Esophagus squamous epithelium (tissue), 5 donors: ENCODE data around the gene SGIP1. TPM values are rescaled to one million over a fixed set of nuclear protein-coding genes. Genes with fewer than 3 reads are reported as not detected.

Experiments
- DNase-seq: peaks from one replicate; lab custom pipeline; 2025; lab: John Stamatoyannopoulos, UW
- H3K27ac ChIP-seq, 4 donors: fragments of 200-600 bp; sonication (generic); one replicate each; pipeline ENCODE4 v1.5.1; 2016 to 2019; ENCODE audit warnings: mild to moderate bottlenecking in 1 of 4
- H3K27me3 ChIP-seq, 4 donors: fragments of 200-600 bp; sonication (generic); 1 replicate in 3 of 4; 2 replicates in 1 of 4; pipeline versions ENCODE4 v1.5.1 to v1.6.0; 2017 to 2021; ENCODE audit warnings: antibody characterized with exemption in 1 of 4
- H3K36me3 ChIP-seq, 3 donors: fragments of 200-600 bp; sonication (generic); one replicate each; pipeline ENCODE4 v1.5.1; 2016 to 2019
- H3K4me1 ChIP-seq, 3 donors: fragments of 200-600 bp; sonication (generic); one replicate each; pipeline ENCODE4 v1.5.1; 2017 to 2019
- H3K4me3 ChIP-seq, 4 donors: fragments of 200-600 bp; sonication (generic); 1 replicate in 3 of 4; 2 replicates in 1 of 4; pipeline ENCODE4 v1.5.1; 2016 to 2019; ENCODE audit warnings: mild to moderate bottlenecking in 2 of 4, moderate library complexity in 1 of 4
- H3K9me3 ChIP-seq, 3 donors: fragments of 200-600 bp; sonication (generic); one replicate each; pipeline ENCODE4 v1.5.1; 2016 to 2019
- CTCF ChIP-seq, 6 experiments: fragments of 450-650 bp in 4 of 6; fragments of 200-600 bp in 2 of 6; sonication (generic) in 2 of 6; IDR thresholded peaks; one replicate each; pipeline ENCODE4 v1.5.1; 2016 to 2019; ENCODE audit warnings: antibody characterized with exemption in 6 of 6, mild to moderate bottlenecking in 4 of 6, moderate library complexity in 4 of 6
- POLR2A ChIP-seq, 4 donors: fragments of 450-650 bp; IDR thresholded peaks; one replicate each; pipeline ENCODE4 v1.6.1; 2017; ENCODE audit warnings: antibody characterized with exemption in 4 of 4, mild to moderate bottlenecking in 4 of 4, moderate library complexity in 3 of 4
- WGBS, 2 donors: methylation state at CpG; one replicate each; pipeline ENCODE4 v1.1.5; 2018; 5-methylcytosine and 5-hydroxymethylcytosine counted together
- intact Hi-C: fragments of 100-400 bp; cut with DNase I; formaldehyde crosslinking; loops from one replicate; pipeline ENCODE4 v1.15.0; 2022
- total RNA-seq, 4 donors: library from RNA; depleted of rRNA; stranded (reverse); fragments of >200 nt; gene quantifications; one replicate each; pipeline ENCODE4 v1.1.0, GENCODE V29; 2016
- donor health status: DM: yes; HTN: yes; CAD: no.

SGIP1 gene
- total RNA-seq, 4 donors from 2014 or later: 0.35 to 5.2 (median 2.3) TPM; not detected in 1

- Histone ChIP-seq H3K27me3 (no peaks in the 10 kb centered on the region), H3K27ac (peak overlapping the region in 1 of 4 donors; percentile 1), H3K4me1 (peaks cover 0 to 16% (median 0%) of the 10 kb centered on the region in 3 donors), H3K9me3 (no peaks in the 10 kb centered on the region), H3K4me3 (no peak overlapping the region), H3K36me3 (no peaks in the 10 kb centered on the region)
- no peak for DNase-seq
- intact Hi-C loops: no loop called here
- no peak for TF ChIP-seq POLR2A (IDR thresholded peaks at IDR 0.05)
- TF ChIP-seq CTCF (IDR thresholded peaks at IDR 0.05): no peak
- 83 to 95% methylated on average over 1 of the region's 1 CpG for WGBS, 2 donors
Measured at GRCh38 chr1:66550243-66550642, 16.3 kb downstream of the SGIP1 start.

GRCh38 chr1:66552287-66552686, 18.3 kb downstream of the SGIP1 start:
- peaks cover 0 to 25% (median 0%) of the 10 kb centered on the region in 3 donors for H3K4me1 ChIP-seq
- 81 to 85% methylated on average over 1 of the region's 1 CpG for WGBS, 2 donors
- no peaks in the 10 kb centered on the region for H3K9me3 ChIP-seq
- intact Hi-C loops: no loop called here
- no peaks in the 10 kb centered on the region for H3K36me3 ChIP-seq
- TF ChIP-seq CTCF (IDR thresholded peaks at IDR 0.05) (no peak), POLR2A (IDR thresholded peaks at IDR 0.05) (no peak)
- H3K27me3 ChIP-seq: no peaks in the 10 kb centered on the region
- no peak for DNase-seq
- H3K4me3 ChIP-seq: no peak overlapping the region
- no peak overlapping the region for H3K27ac ChIP-seq

GRCh38 chr1:66552829-66553228, 18.9 kb downstream of the SGIP1 start:
- no peak for DNase-seq
- intact Hi-C loops: no loop called here

GRCh38 chr1:66553846-66554245, 19.9 kb downstream of the SGIP1 start:
- H3K36me3 ChIP-seq: no peaks in the 10 kb centered on the region
- H3K27me3 ChIP-seq: no peaks in the 10 kb centered on the region
- 70 to 72% methylated on average over 1 of the region's 1 CpG for WGBS, 2 donors
- no peak overlapping the region for H3K27ac ChIP-seq
- no peak for DNase-seq
- TF ChIP-seq CTCF (IDR thresholded peaks at IDR 0.05): no peak
- TF ChIP-seq POLR2A (IDR thresholded peaks at IDR 0.05): no peak
- no peaks in the 10 kb centered on the region for H3K9me3 ChIP-seq
- no peak overlapping the region for H3K4me3 ChIP-seq
- H3K4me1 ChIP-seq: peaks cover 0 to 22% (median 0%) of the 10 kb centered on the region in 3 donors
- intact Hi-C loops: no loop called here

More at GRCh38 chr1:66552829-66553228, 18.9 kb downstream of the SGIP1 start:
- WGBS, 2 donors: 53 to 55% methylated on average over 5 of the region's 5 CpGs
- H3K27me3 ChIP-seq: no peaks in the 10 kb centered on the region
- H3K27ac ChIP-seq: no peak overlapping the region
- no peak overlapping the region for H3K4me3 ChIP-seq
- H3K36me3 ChIP-seq: no peaks in the 10 kb centered on the region
- H3K4me1 ChIP-seq: peaks cover 0 to 25% (median 0%) of the 10 kb centered on the region in 3 donors
- TF ChIP-seq POLR2A (IDR thresholded peaks at IDR 0.05) (no peak), CTCF (IDR thresholded peaks at IDR 0.05) (no peak)
- no peaks in the 10 kb centered on the region for H3K9me3 ChIP-seq

- 37 to 41% methylated on average over 6 to 7 of the region's 7 CpGs for WGBS, 2 donors
- no peaks in the 10 kb centered on the region for H3K36me3 ChIP-seq
- H3K27ac ChIP-seq: no peak overlapping the region
- no peak overlapping the region for H3K4me3 ChIP-seq
- peaks cover 0 to 21% (median 0%) of the 10 kb centered on the region in 3 donors for H3K4me1 ChIP-seq
- DNase-seq: no peak
- no peaks in the 10 kb centered on the region for H3K27me3 ChIP-seq
- H3K9me3 ChIP-seq: no peaks in the 10 kb centered on the region
- intact Hi-C loops: no loop called here
- TF ChIP-seq POLR2A (IDR thresholded peaks at IDR 0.05): no peak
- no peak for TF ChIP-seq CTCF (IDR thresholded peaks at IDR 0.05)
Measured at GRCh38 chr1:66556161-66556611, 22.2 kb downstream of the SGIP1 start.
